Nephron progenitor cell (in vitro differentiated cells): ENCODE results near the gene TERT.

Source experiments
- DNase-seq: peaks from one replicate; pipeline ENCODE4 v3.0.0; 2021
- H3K27ac Mint-ChIP-seq: 2 replicates; pipeline ENCODE4 v1.8.0; 2021; ENCODE audit warnings: mild to moderate bottlenecking, moderate library complexity, mixed read lengths
- H3K27me3 Mint-ChIP-seq: 2 replicates; pipeline ENCODE4 v1.8.0; 2021; ENCODE audit warnings: mild to moderate bottlenecking, low read depth, mixed read lengths; ENCODE audit not compliant: poor library complexity
- H3K36me3 Mint-ChIP-seq: 2 replicates; pipeline ENCODE4 v1.8.0; 2021; ENCODE audit warnings: low read depth, mixed read lengths
- H3K4me1 Mint-ChIP-seq: 2 replicates; pipeline ENCODE4 v1.8.0; 2021; ENCODE audit warnings: mixed read lengths
- H3K4me3 Mint-ChIP-seq: 2 replicates; pipeline ENCODE4 v1.8.0; 2021; ENCODE audit warnings: mild to moderate bottlenecking, moderate library complexity, mixed read lengths
- H3K9me3 Mint-ChIP-seq: 2 replicates; pipeline ENCODE4 v1.8.0; 2021; ENCODE audit warnings: mild to moderate bottlenecking, moderate library complexity, mixed read lengths
- CTCF ChIP-seq: fragments of 200-600 bp; sonication (generic); IDR thresholded peaks from 2 replicates; pipeline ENCODE4 v1.5.0; 2021; ENCODE audit warnings: antibody characterized with exemption

Gene TERT

GRCh38 chr5:1322955-1323802 is 28.3 kb upstream of the TERT start:
- H3K27me3 Mint-ChIP-seq, result peaks cover 10% of the 10 kb centered on the region
- H3K9me3 Mint-ChIP-seq, result peaks cover 18% of the 10 kb centered on the region
- no peak for TF ChIP-seq CTCF
- peaks cover 21% of the 10 kb centered on the region for H3K4me1 Mint-ChIP-seq
- no peak overlapping the region for H3K4me3 Mint-ChIP-seq
- peaks cover 32% of the 10 kb centered on the region for H3K36me3 Mint-ChIP-seq
- DNase-seq, result no peak
- H3K27ac Mint-ChIP-seq, result no peak overlapping the region

GRCh38 chr5:1322036-1322900 is 27.4 kb upstream of the TERT start:
- no peak for TF ChIP-seq CTCF
- no peak for DNase-seq
- Mint-ChIP-seq H3K27ac (no peak overlapping the region), H3K36me3 (peaks cover 29% of the 10 kb centered on the region), H3K9me3 (peaks cover 12% of the 10 kb centered on the region), H3K4me1 (peaks cover 19% of the 10 kb centered on the region), H3K4me3 (no peak overlapping the region), H3K27me3 (peaks cover 4% of the 10 kb centered on the region)

- Mint-ChIP-seq H3K9me3 (peaks cover 5% of the 10 kb centered on the region), H3K4me1 (peaks cover 18% of the 10 kb centered on the region), H3K36me3 (peaks cover 27% of the 10 kb centered on the region), H3K27me3 (no peaks in the 10 kb centered on the region), H3K27ac (no peak overlapping the region), H3K4me3 (no peak overlapping the region)
- no peak for DNase-seq
- TF ChIP-seq CTCF, result no peak
Measured at GRCh38 chr5:1321576-1321975, 26.7 kb upstream of the TERT start.

- H3K9me3 Mint-ChIP-seq, result no peaks in the 10 kb centered on the region
- TF ChIP-seq CTCF, result no peak
- H3K4me3 Mint-ChIP-seq, result no peak overlapping the region
- H3K4me1 Mint-ChIP-seq, result peaks cover 18% of the 10 kb centered on the region
- no peak for DNase-seq
- no peak overlapping the region for H3K27ac Mint-ChIP-seq
- peaks cover 19% of the 10 kb centered on the region for H3K36me3 Mint-ChIP-seq
- no peaks in the 10 kb centered on the region for H3K27me3 Mint-ChIP-seq
Measured at GRCh38 chr5:1320436-1321344, 25.8 kb upstream of the TERT start.

GRCh38 chr5:1319436-1320256 is 24.8 kb upstream of the TERT start:
- H3K9me3 Mint-ChIP-seq, result no peaks in the 10 kb centered on the region
- no peaks in the 10 kb centered on the region for H3K27me3 Mint-ChIP-seq
- no peak for TF ChIP-seq CTCF

More at GRCh38 chr5:1319436-1320256, 24.8 kb upstream of the TERT start:
- Mint-ChIP-seq H3K4me3 (no peak overlapping the region), H3K27ac (no peak overlapping the region), H3K36me3 (peaks cover 17% of the 10 kb centered on the region), H3K4me1 (peaks cover 26% of the 10 kb centered on the region)
- DNase-seq, result no peak
